Aorta (tissue), 5 donors: ENCODE data around the gene PDGFD. TPM values are rescaled to one million over a fixed set of nuclear protein-coding genes. Genes with fewer than 3 reads are reported as not detected.

Experiments
- ATAC-seq: fragments of 200-7000 bp; cut with Tn5 transposase; one replicate; pipeline ENCODE4 v1.9.1; 2022; ENCODE audit warnings: moderate library complexity; ENCODE audit not compliant: low FRiP score
- DNase-seq, 2 donors: peaks; one replicate each; pipeline ENCODE4 v3.0.0-alpha.2; 2020
- H3K27ac ChIP-seq, 2 donors: one replicate each; pipeline ENCODE4 v1.5.1; 2013; ENCODE audit warnings: low read length in 2 of 2, mild to moderate bottlenecking in 2 of 2, moderate library complexity in 2 of 2, control low read depth in 1 of 2, inconsistent platforms in 1 of 2, low read depth in 1 of 2
- H3K27me3 ChIP-seq, 2 donors: one replicate each; pipeline ENCODE4 v1.6.1; 2013; ENCODE audit warnings: control low read depth in 1 of 2, low read length in 1 of 2, mild to moderate bottlenecking in 1 of 2, moderate library complexity in 1 of 2; ENCODE audit not compliant: insufficient read depth in 2 of 2, control insufficient read depth in 1 of 2
- H3K36me3 ChIP-seq, 2 donors: one replicate each; pipeline ENCODE4 v1.6.1; 2013; ENCODE audit warnings: control low read depth in 1 of 2, low read length in 1 of 2, mild to moderate bottlenecking in 1 of 2; ENCODE audit not compliant: insufficient read depth in 2 of 2, control insufficient read depth in 1 of 2
- H3K4me1 ChIP-seq, 2 donors: one replicate each; pipeline ENCODE4 v1.6.1; 2013; ENCODE audit warnings: low read length in 2 of 2, control low read depth in 1 of 2, mild to moderate bottlenecking in 1 of 2, moderate library complexity in 1 of 2; ENCODE audit not compliant: insufficient read depth in 2 of 2, control insufficient read depth in 1 of 2
- H3K4me3 ChIP-seq, 2 donors: one replicate each; pipeline ENCODE4 v1.5.1; 2013; ENCODE audit warnings: low read length in 2 of 2, control low read depth in 1 of 2, mild to moderate bottlenecking in 1 of 2
- H3K9me3 ChIP-seq: one replicate; pipeline ENCODE4 v1.6.1; 2013; ENCODE audit warnings: mild to moderate bottlenecking, low read length; ENCODE audit not compliant: control insufficient read depth
- WGBS, 2 donors: extraction: QIAGEN DNeasy Blood & Tissue Kit; methylation state at CpG; one replicate each; pipeline ENCODE4 v1.1.7; 2013; 5-methylcytosine and 5-hydroxymethylcytosine counted together
- intact Hi-C, 2 donors: fragments of 100-400 bp; cut with DNase I; formaldehyde crosslinking; loops; one replicate each; pipeline versions ENCODE4 v1.14.2 to v1.15.0; 2022
- polyA plus RNA-seq, 2 donors: library from polyadenylated mRNA; stranded (reverse); fragments of 200-250 nt; gene quantifications; one replicate each; pipeline ENCODE4 v1.2.3, GENCODE V29; 2013
- total RNA-seq, 2 donors: library from RNA; stranded (reverse); fragmentation: NEBNext Ultra II Directional; extraction: Animal tissue kit (Norgen Biotek cat#: 25700); gene quantifications; one replicate each; pipeline ENCODE4 v1.2.1, GENCODE V29; 2021
- donor health status: healthy with polysubstance abuse.
- donor health status: Bipolar disorder and iron deficiency.
- donor health status: DM: no; HTN: no; CAD: no.
- donor health status: DM: no; HTN: no; CAD: no.
- donor health status: DM: yes; HTN: yes; CAD: no.

PDGFD gene
- total and polyA plus RNA-seq, 4 donors: 47.7 to 115 (median 66.5) TPM

- H3K9me3 ChIP-seq: no peaks in the 10 kb centered on the region
- H3K4me3 ChIP-seq: no peak overlapping the region
- no peak for ATAC-seq
- H3K36me3 ChIP-seq: no peaks in the 10 kb centered on the region
- intact Hi-C loops: no loop called here
- H3K27me3 ChIP-seq: no peaks in the 10 kb centered on the region
- no peak for DNase-seq
- 73 to 76% methylated on average over 9 of the region's 9 CpGs for WGBS, 2 donors
- H3K4me1 ChIP-seq: peaks cover 0 to 1% of the 10 kb centered on the region in 2 donors
- H3K27ac ChIP-seq: no peak overlapping the region
Measured at GRCh38 chr11:103987629-103988594, 176.0 kb downstream of the PDGFD start.

DNA sequence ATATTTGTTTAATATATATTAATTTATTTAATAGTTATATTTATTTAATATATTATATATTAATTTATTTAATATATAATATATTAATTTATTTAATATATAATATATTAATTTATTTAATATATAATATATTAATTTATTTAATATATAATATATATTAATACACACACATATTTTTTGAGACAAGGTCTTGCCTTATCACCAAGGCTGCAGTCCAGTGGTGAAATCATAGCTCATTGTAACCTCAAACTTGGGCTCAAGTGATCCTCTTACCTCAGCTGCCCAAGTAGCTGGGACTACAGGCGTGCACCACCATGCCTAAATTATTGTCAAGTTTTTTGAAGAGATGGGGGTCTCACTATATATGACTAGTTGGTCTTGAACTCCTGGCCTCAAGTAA is 178.9 kb downstream of the PDGFD start:
- no peaks in the 10 kb centered on the region for H3K27me3 ChIP-seq
- peaks cover 0 to 2% of the 10 kb centered on the region in 2 donors for H3K36me3 ChIP-seq
- ATAC-seq (no peak), DNase-seq (no peak)
- no peaks in the 10 kb centered on the region for H3K9me3 ChIP-seq
- H3K4me3 ChIP-seq: no peak overlapping the region
- 96 to 100% methylated on average over 1 of the region's 1 CpG for WGBS, 2 donors
- H3K27ac ChIP-seq: no peak overlapping the region
- intact Hi-C loops: no loop called here
- H3K4me1 ChIP-seq: peaks cover 0 to 1% of the 10 kb centered on the region in 2 donors

DNA sequence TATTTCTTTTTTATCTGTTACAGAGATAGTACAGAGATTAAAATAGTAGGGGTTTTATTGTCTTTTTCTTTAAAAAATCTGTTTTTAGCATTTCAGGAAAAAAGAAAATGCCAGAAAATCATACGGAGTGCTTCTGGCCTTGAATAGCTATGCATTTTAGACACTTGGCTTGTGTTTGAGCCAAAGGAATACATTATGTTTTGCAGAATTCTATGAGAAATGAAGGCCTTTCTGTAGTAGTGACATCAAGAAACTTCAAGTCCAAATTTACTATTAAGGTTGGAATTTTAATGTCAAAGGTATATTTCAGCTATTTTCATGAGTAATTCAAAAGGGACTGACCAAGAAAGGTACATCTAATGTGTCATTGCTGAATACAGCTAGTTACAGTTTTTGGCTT is 183.8 kb downstream of the PDGFD start:
- H3K27me3 ChIP-seq: no peaks in the 10 kb centered on the region
- no peak for ATAC-seq

DNA sequence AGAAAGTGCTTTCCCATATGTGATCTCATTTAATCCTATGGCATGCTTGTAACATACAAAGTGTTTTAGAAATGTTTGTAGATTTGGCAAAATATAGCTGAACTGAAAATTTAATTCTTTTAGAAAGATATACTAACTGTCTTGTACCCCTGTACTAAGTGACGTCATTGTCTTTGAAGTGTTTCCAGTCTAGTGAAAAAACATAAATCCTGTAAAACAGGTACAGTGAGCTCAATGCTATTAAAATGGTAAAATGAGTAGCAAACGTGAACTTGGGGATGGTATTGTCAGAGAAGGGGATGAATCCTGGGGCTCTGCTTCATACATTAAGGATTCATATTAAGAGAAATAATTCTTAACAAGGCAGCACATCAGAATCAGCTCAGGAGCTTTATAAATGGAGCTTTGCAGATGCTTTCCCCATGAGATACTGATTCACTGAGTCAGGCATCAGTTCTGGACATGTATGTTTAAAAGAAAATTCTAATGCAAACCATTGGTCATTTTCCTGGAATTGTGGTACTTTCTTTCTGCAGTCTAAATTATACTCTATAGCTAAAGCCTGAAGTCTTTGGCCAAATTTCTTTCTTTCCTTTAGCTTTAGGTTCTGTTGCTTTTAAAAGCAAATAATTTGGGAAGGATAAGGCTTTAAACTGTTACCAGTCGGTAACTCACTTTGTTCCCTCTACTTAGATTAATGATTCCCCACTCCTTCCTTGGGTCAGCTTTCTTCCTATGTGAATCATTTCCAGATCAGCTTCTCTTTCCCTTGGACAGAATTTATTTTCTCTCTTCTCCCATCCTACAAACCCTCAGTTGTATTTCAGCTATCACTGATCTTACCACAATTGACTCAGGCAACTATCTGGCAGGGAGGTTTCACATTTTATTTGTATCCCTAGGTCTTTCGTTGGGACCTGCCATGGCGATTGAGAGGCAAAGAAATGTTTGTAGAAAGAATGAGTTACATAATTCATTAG is 185.0 kb downstream of the PDGFD start:
- no peak for ATAC-seq

More for the DNA sequence above, 183.8 kb downstream of the PDGFD start:
- no peak overlapping the region for H3K4me3 ChIP-seq
- intact Hi-C loops: no loop called here
- no peak overlapping the region for H3K27ac ChIP-seq
- no peaks in the 10 kb centered on the region for H3K9me3 ChIP-seq
- WGBS, 2 donors: 49 to 50% methylated on average over 1 of the region's 1 CpG
- no peak for DNase-seq
- H3K36me3 ChIP-seq: peaks cover 0 to 2% of the 10 kb centered on the region in 2 donors
- H3K4me1 ChIP-seq: no peaks in the 10 kb centered on the region

DNA sequence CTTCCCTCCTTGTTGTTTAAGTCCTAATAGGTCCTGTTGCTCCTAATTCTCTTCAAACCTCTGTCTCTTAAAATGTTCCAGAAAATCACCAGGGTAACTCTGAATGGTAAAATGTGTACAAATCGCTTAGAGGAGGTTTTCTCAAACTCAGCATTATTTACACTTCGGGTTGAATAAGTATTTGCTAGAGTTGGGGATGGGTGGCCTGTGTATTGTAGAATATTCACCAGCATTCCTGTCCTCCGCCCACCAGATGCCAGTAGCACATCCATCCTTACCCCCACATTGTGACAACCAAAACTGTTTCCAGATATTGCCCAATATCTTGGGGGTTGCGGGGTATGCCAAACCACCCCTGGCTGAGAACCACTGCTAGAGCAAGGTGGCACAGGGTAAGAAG is 191.9 kb downstream of the PDGFD start:
- intact Hi-C loops: no loop called here
- no peaks in the 10 kb centered on the region for H3K27me3 ChIP-seq
- H3K36me3 ChIP-seq: no peaks in the 10 kb centered on the region
- H3K4me1 ChIP-seq: no peaks in the 10 kb centered on the region
- H3K9me3 ChIP-seq: no peaks in the 10 kb centered on the region
- no peak overlapping the region for H3K4me3 ChIP-seq
- DNase-seq: no peak
- 93 to 95% methylated on average over 4 of the region's 4 CpGs for WGBS, 2 donors
- no peak overlapping the region for H3K27ac ChIP-seq
- ATAC-seq: no peak

More for the DNA sequence above, 185.0 kb downstream of the PDGFD start:
- Histone ChIP-seq H3K27me3 (no peaks in the 10 kb centered on the region), H3K36me3 (peaks cover 0 to 2% of the 10 kb centered on the region in 2 donors), H3K4me3 (no peak overlapping the region), H3K4me1 (no peaks in the 10 kb centered on the region), H3K27ac (no peak overlapping the region), H3K9me3 (no peaks in the 10 kb centered on the region)
- intact Hi-C loops: no loop called here
- DNase-seq: no peak
- WGBS, 2 donors: 74 to 84% methylated on average over 5 of the region's 5 CpGs

- H3K27ac ChIP-seq: no peak overlapping the region
- no peaks in the 10 kb centered on the region for H3K9me3 ChIP-seq
- no peak overlapping the region for H3K4me3 ChIP-seq
- ATAC-seq (no peak), DNase-seq (no peak)
- 83 to 87% methylated on average over 1 of the region's 1 CpG for WGBS, 2 donors
- no peaks in the 10 kb centered on the region for H3K27me3 ChIP-seq
- intact Hi-C loops: no loop called here
- no peaks in the 10 kb centered on the region for H3K4me1 ChIP-seq
- H3K36me3 ChIP-seq: no peaks in the 10 kb centered on the region
Measured at GRCh38 chr11:103970701-103971249, 193.2 kb downstream of the PDGFD start.

DNA sequence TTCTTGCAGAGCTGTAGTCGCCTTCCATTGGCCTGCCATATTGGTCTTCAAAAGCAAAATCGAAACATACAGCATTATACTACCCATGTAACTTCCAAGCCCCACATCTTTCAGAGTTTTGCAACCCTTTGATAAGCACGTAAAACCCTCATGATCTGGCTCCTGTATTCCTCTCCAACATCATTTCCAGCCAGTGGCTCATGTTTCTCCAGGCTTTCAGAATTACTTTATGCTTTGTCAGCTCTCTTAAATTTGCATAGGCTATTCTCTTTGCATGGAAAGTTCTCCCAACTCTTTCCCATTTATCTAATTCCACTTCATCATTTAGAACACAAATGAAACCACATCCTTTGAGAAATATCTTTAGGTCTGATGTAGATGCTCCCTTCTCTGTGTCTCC is 195.3 kb downstream of the PDGFD start:
- no peak overlapping the region for H3K27ac ChIP-seq
- DNase-seq (no peak), ATAC-seq (no peak)
- WGBS, 2 donors: 92 to 98% methylated on average over 3 of the region's 3 CpGs
- no peaks in the 10 kb centered on the region for H3K9me3 ChIP-seq
- no peaks in the 10 kb centered on the region for H3K36me3 ChIP-seq
- intact Hi-C loops: no loop called here
- no peaks in the 10 kb centered on the region for H3K27me3 ChIP-seq
- H3K4me3 ChIP-seq: no peak overlapping the region
- no peaks in the 10 kb centered on the region for H3K4me1 ChIP-seq

DNA sequence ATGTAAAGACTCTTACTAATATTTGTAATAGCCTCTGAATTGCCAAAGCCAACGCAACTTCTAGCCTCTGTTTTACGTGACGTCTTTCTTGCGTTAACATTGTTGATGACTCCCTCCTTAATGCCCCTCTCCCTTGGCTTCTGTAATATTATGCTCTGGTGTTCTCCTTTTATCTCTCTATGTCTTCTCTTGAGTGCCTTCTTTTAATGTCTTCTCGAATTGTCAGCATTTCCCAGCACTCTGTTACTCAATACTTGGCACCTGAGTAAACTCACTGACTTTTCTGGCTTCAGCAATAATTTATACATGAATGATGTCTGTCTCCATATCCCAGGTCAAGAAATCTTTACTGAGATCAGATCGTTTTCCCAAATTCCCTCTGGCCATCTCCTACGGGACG is 196.0 kb downstream of the PDGFD start:
- no peaks in the 10 kb centered on the region for H3K36me3 ChIP-seq
- H3K27me3 ChIP-seq: no peaks in the 10 kb centered on the region
- WGBS, 2 donors: 90 to 94% methylated on average over 8 of the region's 8 CpGs
- ATAC-seq (no peak), DNase-seq (no peak)
- no peak overlapping the region for H3K27ac ChIP-seq
- H3K9me3 ChIP-seq: no peaks in the 10 kb centered on the region
- no peaks in the 10 kb centered on the region for H3K4me1 ChIP-seq
- intact Hi-C loops: no loop called here
- H3K4me3 ChIP-seq: no peak overlapping the region
